Skeletal muscle satellite cell (primary cell): ENCODE measurements around the gene DDX24.
A peak's percentile ranks its signal among the peaks of the same experiment; 100 is the strongest.

Source experiments
- H3K27me3 ChIP-seq: 2 replicates; pipeline ENCODE4 v1.7.0; 2013; ENCODE audit warnings: low read length; ENCODE audit not compliant: control insufficient read depth, insufficient read depth
- H3K36me3 ChIP-seq: 2 replicates; pipeline ENCODE4 v1.7.0; 2013; ENCODE audit warnings: mild to moderate bottlenecking, control low read depth, low read length; ENCODE audit not compliant: insufficient read depth
- H3K4me1 ChIP-seq: 2 replicates; pipeline ENCODE4 v1.7.0; 2013; ENCODE audit warnings: low read length; ENCODE audit not compliant: control insufficient read depth, insufficient read depth
- H3K4me2 ChIP-seq: 2 replicates; pipeline ENCODE4 v1.7.0; 2013; ENCODE audit warnings: mild to moderate bottlenecking, low read length
- H3K4me3 ChIP-seq: 2 replicates; pipeline ENCODE4 v1.7.0; 2013; ENCODE audit warnings: low read length
- H3K9ac ChIP-seq: 2 replicates; pipeline ENCODE4 v1.7.0; 2013; ENCODE audit warnings: mild to moderate bottlenecking, low read depth, low read length, moderate library complexity
- H3K9me3 ChIP-seq: replicated peaks from 2 replicates; pipeline ENCODE4 v1.7.0; 2013; ENCODE audit warnings: mild to moderate bottlenecking, control low read depth, low read length

Gene DDX24

GRCh38 chr14:94026173-94026888 is 54.7 kb downstream of the DDX24 start, which contains the start of gene OTUB2:
Gene OTUB2 (plus strand): TSS chr14:94026340. CDS start chr14:94026538, 198 bp downstream.
- Histone ChIP-seq H3K4me1 (no peaks in the 10 kb centered on the region), H3K36me3 (no peaks in the 10 kb centered on the region), H3K9ac (peak within 1 kb of the TSS; percentile 29), H3K9me3 (no peaks in the 10 kb centered on the region), H3K4me2 (peak within 1 kb of the TSS; percentile 46), H3K27me3 (no peaks in the 10 kb centered on the region), H3K4me3 (peak within 1 kb of the TSS; percentile 68)

DNA sequence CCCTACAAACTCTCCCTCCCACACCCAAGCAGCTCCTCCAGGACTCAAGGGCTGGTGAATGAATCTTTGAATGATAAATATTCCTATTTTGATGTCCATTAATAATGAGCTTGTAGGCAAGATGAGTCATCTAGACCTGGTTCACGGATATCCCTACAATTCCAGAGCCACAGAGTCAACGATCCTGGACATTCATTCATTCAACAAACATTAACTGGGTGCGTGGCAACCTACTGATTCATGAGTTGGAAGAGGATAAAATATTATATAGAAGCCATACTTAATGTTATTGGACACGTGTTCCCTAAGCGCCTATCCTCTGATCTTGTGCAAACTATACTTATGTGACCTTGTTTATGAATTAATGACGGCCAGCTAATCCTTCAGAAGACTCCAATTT is 55.3 kb downstream of the DDX24 start:
- Histone ChIP-seq H3K9ac (no peak overlapping the region), H3K4me2 (peak overlapping the region; percentile 16), H3K27me3 (no peaks in the 10 kb centered on the region), H3K36me3 (no peaks in the 10 kb centered on the region), H3K4me3 (no peak overlapping the region), H3K4me1 (no peaks in the 10 kb centered on the region), H3K9me3 (no peaks in the 10 kb centered on the region)

DNA sequence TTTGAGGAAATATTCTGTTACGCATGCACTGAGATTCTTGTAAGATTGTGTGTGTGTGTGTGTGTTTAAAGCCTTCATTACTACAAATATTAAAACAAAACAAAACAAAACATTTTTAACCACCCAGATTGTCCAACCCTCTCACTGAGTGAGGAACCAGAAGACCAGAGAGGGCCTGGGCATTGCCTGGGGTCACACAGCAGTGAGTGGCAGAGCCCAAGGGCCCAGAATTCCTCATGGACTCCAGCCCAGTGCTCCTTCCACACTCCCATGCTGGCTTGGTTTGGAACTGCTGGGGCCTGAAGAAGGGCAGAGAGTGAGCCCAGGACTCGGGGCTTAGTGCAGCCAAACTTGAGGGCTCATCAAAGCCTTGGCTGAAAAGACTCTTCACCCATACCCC is 56.5 kb downstream of the DDX24 start:
- no peaks in the 10 kb centered on the region for H3K36me3 ChIP-seq
- no peaks in the 10 kb centered on the region for H3K4me1 ChIP-seq

DNA sequence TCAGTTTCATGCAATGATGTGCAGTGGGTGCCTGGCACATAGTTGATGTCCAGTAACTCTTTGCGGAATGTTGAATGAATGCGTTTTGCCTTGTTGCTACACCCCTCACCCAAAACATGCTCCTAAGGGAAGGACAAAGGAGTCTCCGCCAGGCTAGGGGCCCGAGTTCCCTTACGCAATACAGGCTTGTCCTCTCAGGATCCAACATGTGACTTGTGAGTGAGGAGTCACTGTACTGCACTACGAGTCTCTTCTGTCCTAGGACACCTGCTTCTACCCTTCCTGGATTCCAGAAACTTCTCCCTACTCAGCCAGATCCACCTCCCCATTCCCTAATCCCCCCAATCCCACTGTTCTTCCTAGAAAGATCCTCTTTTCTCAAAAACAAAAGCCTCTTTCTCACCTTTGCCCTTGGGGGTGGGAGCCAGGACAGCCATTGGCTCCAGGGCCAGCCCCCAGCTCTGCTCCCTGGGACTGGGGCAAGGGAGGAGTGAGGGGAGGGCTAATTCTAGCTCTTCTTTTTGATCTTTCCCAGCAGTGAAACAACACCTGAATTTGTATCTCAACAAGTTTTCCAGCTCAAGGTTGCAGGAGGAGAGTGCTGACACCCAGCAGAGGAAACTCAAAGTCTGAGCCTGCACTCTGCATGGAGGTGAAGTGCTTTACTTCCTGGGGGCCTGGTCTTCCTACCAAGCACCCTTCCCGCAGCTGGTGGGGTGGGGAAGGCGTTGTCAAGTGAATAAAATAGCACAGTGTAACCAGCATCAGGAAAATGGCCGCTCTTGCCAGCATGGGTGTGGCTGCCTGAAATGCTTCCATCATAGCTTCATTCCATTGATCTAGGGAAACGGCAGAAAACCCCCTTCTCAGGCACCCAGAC is 58.2 kb downstream of the DDX24 start:
- Histone ChIP-seq H3K9ac (no peak overlapping the region), H3K27me3 (peaks cover 9% of the 10 kb centered on the region), H3K4me2 (no peak overlapping the region), H3K4me1 (no peaks in the 10 kb centered on the region), H3K4me3 (no peak overlapping the region), H3K9me3 (no peaks in the 10 kb centered on the region), H3K36me3 (no peaks in the 10 kb centered on the region)

More for the DNA sequence above, 56.5 kb downstream of the DDX24 start:
- no peak overlapping the region for H3K4me3 ChIP-seq
- no peaks in the 10 kb centered on the region for H3K9me3 ChIP-seq
- H3K27me3 ChIP-seq = no peaks in the 10 kb centered on the region
- no peak overlapping the region for H3K9ac ChIP-seq
- H3K4me2 ChIP-seq = no peak overlapping the region

DNA sequence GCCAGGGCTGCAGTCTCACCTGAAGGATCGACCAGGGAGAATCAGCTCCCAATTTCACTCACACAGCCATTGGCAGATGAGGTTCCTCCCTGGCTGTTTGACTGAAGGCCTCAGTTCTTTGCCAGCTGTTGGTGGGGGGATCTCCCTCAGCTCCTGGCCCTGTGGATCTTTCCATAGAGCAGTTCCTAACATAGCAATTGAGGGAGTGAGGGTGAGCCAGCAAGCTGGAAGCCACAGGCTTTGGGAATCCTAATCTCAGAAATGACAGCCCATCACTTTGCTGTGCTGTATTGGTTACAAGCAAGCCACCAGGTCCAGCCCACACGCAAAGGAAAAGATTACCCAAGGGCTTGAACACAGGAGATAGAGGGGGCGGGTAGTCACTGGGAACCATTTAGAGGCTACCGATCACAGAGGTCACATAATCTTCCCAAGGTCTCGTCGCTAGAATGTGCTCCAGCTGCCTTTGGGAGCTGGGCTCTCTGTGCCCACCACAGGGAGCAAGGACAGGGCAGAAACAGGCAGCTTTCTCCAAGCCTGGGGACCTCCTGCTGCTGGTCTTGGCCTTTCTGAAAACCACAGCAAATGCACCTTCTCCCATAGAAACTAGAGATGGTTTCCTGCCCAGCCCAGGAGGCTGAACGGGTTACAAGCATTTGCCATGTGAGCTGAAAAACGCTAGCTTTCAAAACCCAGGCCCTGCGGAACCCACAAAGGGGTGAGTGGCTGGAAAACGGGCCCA is 59.4 kb downstream of the DDX24 start:
- Histone ChIP-seq H3K4me3 (no peak overlapping the region), H3K9me3 (no peaks in the 10 kb centered on the region), H3K4me1 (no peaks in the 10 kb centered on the region), H3K27me3 (peaks cover 21% of the 10 kb centered on the region), H3K4me2 (no peak overlapping the region), H3K36me3 (no peaks in the 10 kb centered on the region), H3K9ac (no peak overlapping the region)

- H3K4me2 ChIP-seq = no peak overlapping the region
- no peaks in the 10 kb centered on the region for H3K36me3 ChIP-seq
- peaks cover 26% of the 10 kb centered on the region for H3K27me3 ChIP-seq
- no peaks in the 10 kb centered on the region for H3K9me3 ChIP-seq
- H3K9ac ChIP-seq = no peak overlapping the region
- H3K4me3 ChIP-seq = no peak overlapping the region
- no peaks in the 10 kb centered on the region for H3K4me1 ChIP-seq
These were observed 60.0 kb downstream of the DDX24 start for GRCh38 chr14:94021001-94021400.

GRCh38 chr14:94020267-94020666 is 60.7 kb downstream of the DDX24 start:
- H3K4me3 ChIP-seq = no peak overlapping the region
- no peaks in the 10 kb centered on the region for H3K4me1 ChIP-seq
- H3K9me3 ChIP-seq = no peaks in the 10 kb centered on the region
- no peak overlapping the region for H3K9ac ChIP-seq
- H3K27me3 ChIP-seq = peaks cover 34% of the 10 kb centered on the region
- H3K4me2 ChIP-seq = no peak overlapping the region
- H3K36me3 ChIP-seq = no peaks in the 10 kb centered on the region

DNA sequence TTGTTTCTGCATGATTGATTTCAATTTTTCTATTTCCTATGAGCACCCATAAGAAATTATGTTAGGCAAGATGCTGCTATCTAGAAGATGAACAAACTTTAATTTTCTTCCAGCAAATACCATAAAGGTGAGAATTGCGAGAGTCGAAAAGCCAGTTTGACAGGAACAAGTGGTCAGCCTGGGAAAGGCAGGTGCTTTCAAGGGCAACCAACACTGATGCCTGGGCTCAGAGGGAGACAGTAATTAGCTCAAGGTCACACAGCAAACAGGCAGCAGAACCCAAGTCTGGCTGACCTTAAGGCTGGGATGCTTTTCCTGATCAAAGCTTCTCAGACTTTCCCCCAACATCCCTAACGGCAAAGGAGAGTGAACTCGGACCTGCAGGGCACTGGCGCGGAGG is 61.7 kb downstream of the DDX24 start:
- no peak overlapping the region for H3K4me3 ChIP-seq
- H3K4me2 ChIP-seq = no peak overlapping the region
- H3K27me3 ChIP-seq = peaks cover 35% of the 10 kb centered on the region
- no peaks in the 10 kb centered on the region for H3K36me3 ChIP-seq
- H3K4me1 ChIP-seq = no peaks in the 10 kb centered on the region
- no peaks in the 10 kb centered on the region for H3K9me3 ChIP-seq
- H3K9ac ChIP-seq = no peak overlapping the region

GRCh38 chr14:94018308-94018707 is 62.7 kb downstream of the DDX24 start:
- H3K9me3 ChIP-seq = no peaks in the 10 kb centered on the region

GRCh38 chr14:94016446-94016976 is 64.5 kb downstream of the DDX24 start:
- peaks cover 37% of the 10 kb centered on the region for H3K27me3 ChIP-seq
- H3K9me3 ChIP-seq = no peaks in the 10 kb centered on the region
- no peak overlapping the region for H3K9ac ChIP-seq
- H3K36me3 ChIP-seq = no peaks in the 10 kb centered on the region
- H3K4me3 ChIP-seq = no peak overlapping the region
- no peak overlapping the region for H3K4me2 ChIP-seq
- no peaks in the 10 kb centered on the region for H3K4me1 ChIP-seq

More at GRCh38 chr14:94018308-94018707, 62.7 kb downstream of the DDX24 start:
- peaks cover 35% of the 10 kb centered on the region for H3K27me3 ChIP-seq
- H3K4me2 ChIP-seq = no peak overlapping the region
- no peaks in the 10 kb centered on the region for H3K36me3 ChIP-seq
- H3K9ac ChIP-seq = no peak overlapping the region
- H3K4me3 ChIP-seq = no peak overlapping the region
- H3K4me1 ChIP-seq = no peaks in the 10 kb centered on the region

- Histone ChIP-seq H3K4me3 (no peak overlapping the region), H3K9me3 (no peaks in the 10 kb centered on the region), H3K4me2 (no peak overlapping the region), H3K36me3 (no peaks in the 10 kb centered on the region), H3K9ac (no peak overlapping the region), H3K27me3 (peaks cover 42% of the 10 kb centered on the region), H3K4me1 (no peaks in the 10 kb centered on the region)
These were observed 65.8 kb downstream of the DDX24 start for GRCh38 chr14:94015223-94015622.
